Glutamatergic neuron (in vitro differentiated cells): ENCODE results near the gene ZFP30. TPM values are rescaled to one million over a fixed set of nuclear protein-coding genes. Genes with fewer than 3 reads are reported as not detected.
"Not testable (repeated sequence)": the region's sequence is repeated elsewhere in the genome, so short reads cannot be mapped to it uniquely, and the experiment has no call there.

Experiments
- DNase-seq: peaks from one replicate; pipeline ENCODE4 v3.0.0; 2022
- H3K27ac Mint-ChIP-seq: one replicate; pipeline ENCODE4 v1.8.0; 2020; ENCODE audit warnings: mild to moderate bottlenecking, mixed read lengths, inconsistent platforms; ENCODE audit not compliant: unreplicated experiment
- H3K27me3 Mint-ChIP-seq: one replicate; pipeline ENCODE4 v1.8.0; 2020; ENCODE audit warnings: mild to moderate bottlenecking, moderate library complexity, mixed read lengths, inconsistent platforms; ENCODE audit not compliant: unreplicated experiment
- H3K36me3 Mint-ChIP-seq: one replicate; pipeline ENCODE4 v1.8.0; 2020; ENCODE audit warnings: mild to moderate bottlenecking, mixed read lengths, inconsistent platforms; ENCODE audit not compliant: unreplicated experiment
- H3K4me1 Mint-ChIP-seq: one replicate; pipeline ENCODE4 v1.8.0; 2020; ENCODE audit warnings: mild to moderate bottlenecking, low read depth, mixed read lengths, inconsistent platforms; ENCODE audit not compliant: unreplicated experiment
- H3K4me3 Mint-ChIP-seq: one replicate; pipeline ENCODE4 v1.8.0; 2020; ENCODE audit warnings: mild to moderate bottlenecking, mixed read lengths, inconsistent platforms; ENCODE audit not compliant: unreplicated experiment
- H3K9me3 Mint-ChIP-seq: one replicate; pipeline ENCODE4 v1.8.0; 2020; ENCODE audit warnings: mild to moderate bottlenecking, moderate library complexity, mixed read lengths, inconsistent platforms; ENCODE audit not compliant: unreplicated experiment
- total RNA-seq: library from RNA; stranded (reverse); fragmentation: NEBNext Ultra II Directional; extraction: Animal tissue kit (Norgen Biotek cat#: 25700); gene quantifications from one replicate; pipeline ENCODE4 v1.2.1, GENCODE V29; 2021; ENCODE audit not compliant: unreplicated experiment
- TF ChIP-seq, protein P1 (sequence below): fragments of 200-600 bp; sonication (generic); IDR thresholded peaks from one replicate; pipeline ENCODE4 v1.5.0; 2021; ENCODE audit not compliant: partially characterized antibody, unreplicated experiment

Gene ZFP30
- total RNA-seq, 1 donor from 2014 or later = 35.9 TPM

DNA sequence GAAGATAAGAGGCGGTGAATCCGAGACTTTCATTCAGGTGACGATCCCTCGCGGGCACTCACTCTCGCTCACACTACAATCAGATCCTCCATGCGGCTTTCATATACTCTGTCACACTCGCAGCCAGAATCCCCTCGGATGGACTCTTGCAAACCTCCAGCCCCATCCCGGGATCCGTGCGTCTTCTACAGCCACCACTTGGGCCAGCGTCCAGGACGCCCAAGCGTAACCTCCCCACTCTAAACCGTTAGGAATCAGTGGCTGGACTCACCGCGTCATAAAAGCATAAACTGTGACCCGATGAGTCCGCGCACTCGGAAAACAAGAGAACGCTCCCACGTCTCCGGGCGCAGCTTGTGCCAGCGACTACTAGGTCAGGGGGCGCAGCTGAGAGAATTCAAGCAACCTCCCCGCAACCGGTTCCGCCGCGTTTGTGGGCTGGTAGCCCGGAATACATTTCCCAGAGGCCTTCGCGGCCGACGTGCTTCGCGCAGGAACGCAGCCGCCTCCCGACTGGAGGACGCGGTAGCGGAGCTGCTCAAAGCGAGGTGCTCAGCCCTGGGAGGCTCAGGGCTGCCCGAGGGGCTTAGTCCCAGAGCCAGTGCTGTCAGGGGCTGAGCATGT, 36.7 kb upstream of the ZFP30 start:
- Mint-ChIP-seq H3K27me3 (peaks cover 3% of the 10 kb centered on the region), H3K4me1 (peaks cover 1% of the 10 kb centered on the region), H3K9me3 (peaks cover 6% of the 10 kb centered on the region), H3K36me3 (peaks cover 19% of the 10 kb centered on the region), H3K4me3 (peak overlapping the region; percentile 99), H3K27ac (peak overlapping the region; percentile 96)
- TF ChIP-seq, protein P1, sequence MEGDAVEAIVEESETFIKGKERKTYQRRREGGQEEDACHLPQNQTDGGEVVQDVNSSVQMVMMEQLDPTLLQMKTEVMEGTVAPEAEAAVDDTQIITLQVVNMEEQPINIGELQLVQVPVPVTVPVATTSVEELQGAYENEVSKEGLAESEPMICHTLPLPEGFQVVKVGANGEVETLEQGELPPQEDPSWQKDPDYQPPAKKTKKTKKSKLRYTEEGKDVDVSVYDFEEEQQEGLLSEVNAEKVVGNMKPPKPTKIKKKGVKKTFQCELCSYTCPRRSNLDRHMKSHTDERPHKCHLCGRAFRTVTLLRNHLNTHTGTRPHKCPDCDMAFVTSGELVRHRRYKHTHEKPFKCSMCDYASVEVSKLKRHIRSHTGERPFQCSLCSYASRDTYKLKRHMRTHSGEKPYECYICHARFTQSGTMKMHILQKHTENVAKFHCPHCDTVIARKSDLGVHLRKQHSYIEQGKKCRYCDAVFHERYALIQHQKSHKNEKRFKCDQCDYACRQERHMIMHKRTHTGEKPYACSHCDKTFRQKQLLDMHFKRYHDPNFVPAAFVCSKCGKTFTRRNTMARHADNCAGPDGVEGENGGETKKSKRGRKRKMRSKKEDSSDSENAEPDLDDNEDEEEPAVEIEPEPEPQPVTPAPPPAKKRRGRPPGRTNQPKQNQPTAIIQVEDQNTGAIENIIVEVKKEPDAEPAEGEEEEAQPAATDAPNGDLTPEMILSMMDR = no peak
- peak; percentile 89 for DNase-seq

DNA sequence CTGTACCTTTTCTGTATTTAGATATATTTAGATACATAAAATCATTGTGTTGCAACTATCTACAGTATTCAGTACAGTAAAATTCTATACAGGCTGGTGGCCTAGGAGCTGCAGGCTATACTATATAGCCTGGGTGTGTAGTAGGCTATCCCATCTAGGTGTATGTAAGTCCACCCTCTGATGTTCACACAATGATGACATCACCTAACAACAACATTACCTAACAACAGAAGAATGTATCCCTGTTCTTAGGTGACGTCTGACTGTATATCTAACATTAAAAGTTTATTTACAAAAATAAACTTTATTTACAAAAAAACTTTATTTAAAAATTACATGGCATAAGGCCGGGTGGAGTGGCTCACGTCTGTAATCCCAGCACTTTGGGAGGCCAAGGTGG, 28.3 kb upstream of the ZFP30 start:
- Mint-ChIP-seq H3K36me3 (peaks cover 30% of the 10 kb centered on the region), H3K4me1 (no peaks in the 10 kb centered on the region), H3K27ac (no peak overlapping the region), H3K9me3 (peaks cover 16% of the 10 kb centered on the region), H3K27me3 (no peaks in the 10 kb centered on the region), H3K4me3 (no peak overlapping the region)
- no peak for DNase-seq
- TF ChIP-seq, protein P1 = no peak

DNA sequence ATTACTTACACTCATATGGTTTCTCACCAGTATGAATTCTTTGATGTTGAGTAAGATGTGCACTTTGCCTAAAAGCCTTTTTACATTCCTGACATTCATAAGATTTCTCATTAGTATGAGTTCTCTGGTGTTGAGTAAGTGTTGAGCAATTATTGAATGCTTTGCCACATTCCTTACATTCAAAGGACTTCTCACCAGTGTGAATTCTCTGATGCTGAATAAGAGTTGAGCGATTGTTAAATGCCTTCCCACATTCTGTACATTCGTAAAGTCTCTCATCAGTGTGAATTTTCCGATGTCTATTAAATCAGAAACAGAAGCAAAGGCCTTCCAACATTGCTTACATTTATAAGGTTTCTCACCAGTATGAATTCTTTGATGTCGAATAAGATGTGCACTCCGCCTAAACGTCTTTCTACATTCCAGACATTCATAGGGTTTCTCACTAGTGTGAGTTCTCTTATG, 14.2 kb upstream of the ZFP30 start:
- H3K27me3 Mint-ChIP-seq = no peaks in the 10 kb centered on the region
- H3K27ac Mint-ChIP-seq = no peak overlapping the region
- DNase-seq = no peak
- peaks cover 2% of the 10 kb centered on the region for H3K9me3 Mint-ChIP-seq
- H3K4me1 Mint-ChIP-seq = no peaks in the 10 kb centered on the region
- TF ChIP-seq, protein P1 = no peak
- H3K36me3 Mint-ChIP-seq = peaks cover 14% of the 10 kb centered on the region
- no peak overlapping the region for H3K4me3 Mint-ChIP-seq

DNA sequence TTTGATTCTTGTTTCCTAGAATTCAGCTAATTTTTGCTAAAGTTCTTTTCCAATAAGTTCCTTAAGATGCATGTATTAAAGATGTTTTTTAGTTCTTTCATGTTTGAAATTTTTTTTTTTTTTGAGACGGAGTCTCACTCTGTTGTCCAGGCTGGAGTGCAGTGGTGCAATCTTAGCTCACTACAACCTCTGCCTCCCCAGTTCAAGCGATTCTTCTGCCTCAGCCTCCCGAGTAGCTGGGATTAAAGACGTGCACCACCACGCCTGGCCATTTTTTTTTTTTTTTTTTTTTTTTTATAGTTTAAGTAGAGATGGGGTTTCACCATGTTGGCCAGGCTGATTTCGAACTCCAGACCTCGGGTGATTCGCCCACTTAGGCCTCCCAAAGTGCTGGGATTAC, 1.9 kb upstream of the ZFP30 start:
- not testable (repeated sequence) for H3K36me3 Mint-ChIP-seq, H3K4me1 Mint-ChIP-seq, H3K27ac Mint-ChIP-seq, DNase-seq
- peaks cover 18% of the 10 kb centered on the region for H3K9me3 Mint-ChIP-seq
- peaks cover 12% of the 10 kb centered on the region for H3K27me3 Mint-ChIP-seq
- H3K4me3 Mint-ChIP-seq = peak overlapping the region; percentile 95

DNA sequence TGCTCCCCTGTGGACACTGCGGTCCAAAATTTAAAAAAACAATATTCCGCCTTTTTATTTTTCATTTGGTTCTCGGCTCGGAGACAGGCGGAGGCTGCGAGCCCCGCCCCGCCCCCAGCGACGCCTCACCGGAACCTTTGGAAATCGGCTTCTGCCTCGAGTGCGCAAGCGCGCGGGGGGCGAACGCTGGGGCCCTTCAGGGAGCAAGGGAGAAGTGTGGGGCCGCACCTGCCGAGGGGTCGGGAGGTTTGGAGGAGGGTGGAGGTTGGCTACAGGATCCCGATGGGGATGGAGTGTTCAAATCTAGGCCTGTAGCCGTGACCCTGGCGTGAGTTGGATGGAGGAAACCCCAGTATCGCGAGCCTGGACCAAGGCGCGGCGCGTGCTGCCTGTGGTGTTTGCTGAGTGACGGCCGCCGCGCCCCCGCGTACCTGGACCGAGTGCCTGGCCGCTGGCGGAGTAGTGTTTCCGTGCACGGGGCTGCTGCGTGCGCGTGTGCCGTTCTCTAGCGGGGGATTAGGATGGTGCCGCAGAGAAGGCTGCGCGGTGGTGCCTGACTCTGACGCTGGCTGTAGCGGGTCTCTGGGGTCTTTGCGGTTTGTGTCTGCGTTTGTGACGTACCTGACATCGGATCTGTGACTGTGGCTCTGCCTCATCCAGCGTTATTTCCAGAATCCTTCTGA, 565 bp upstream of the ZFP30 start:
- TF ChIP-seq, protein P1 = no peak
- peak overlapping the region; percentile 95 for H3K4me3 Mint-ChIP-seq
- peak overlapping the region; percentile 91 for H3K27ac Mint-ChIP-seq
- peaks cover 12% of the 10 kb centered on the region for H3K27me3 Mint-ChIP-seq
- peaks cover 9% of the 10 kb centered on the region for H3K4me1 Mint-ChIP-seq
- peaks cover 18% of the 10 kb centered on the region for H3K9me3 Mint-ChIP-seq
- peaks cover 9% of the 10 kb centered on the region for H3K36me3 Mint-ChIP-seq
- DNase-seq = peak; percentile 88
